Measurements from ENCODE around the gene ZDHHC14.

ZDHHC14 gene

GRCh38 chr6:157520596-157521361 is 139.8 kb downstream of the ZDHHC14 start:
- no peak for DNase-seq

- DNase-seq, result no peak
Measured at GRCh38 chr6:157521362-157522335, 140.7 kb downstream of the ZDHHC14 start.

DNA sequence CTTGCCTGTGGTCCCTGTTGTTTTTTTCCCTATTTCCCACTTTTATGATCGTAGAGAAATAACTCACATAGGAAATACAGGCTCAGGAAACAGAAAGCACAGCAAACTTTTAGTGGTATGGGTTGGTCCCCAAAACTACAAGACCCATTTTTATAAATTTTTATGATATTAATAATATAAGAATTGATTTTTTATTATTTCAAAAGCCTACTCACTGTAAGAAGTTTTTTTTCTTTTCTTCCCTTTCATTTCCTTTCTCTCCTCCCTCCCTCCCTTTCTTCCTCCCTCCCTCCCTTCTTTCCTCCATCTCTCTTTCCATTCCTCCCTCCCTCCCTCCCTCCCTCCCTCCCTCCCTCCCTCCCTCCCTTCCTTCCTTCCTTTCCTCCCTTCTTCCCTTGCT is 141.5 kb downstream of the ZDHHC14 start:
- DNase-seq, result no peak

DNA sequence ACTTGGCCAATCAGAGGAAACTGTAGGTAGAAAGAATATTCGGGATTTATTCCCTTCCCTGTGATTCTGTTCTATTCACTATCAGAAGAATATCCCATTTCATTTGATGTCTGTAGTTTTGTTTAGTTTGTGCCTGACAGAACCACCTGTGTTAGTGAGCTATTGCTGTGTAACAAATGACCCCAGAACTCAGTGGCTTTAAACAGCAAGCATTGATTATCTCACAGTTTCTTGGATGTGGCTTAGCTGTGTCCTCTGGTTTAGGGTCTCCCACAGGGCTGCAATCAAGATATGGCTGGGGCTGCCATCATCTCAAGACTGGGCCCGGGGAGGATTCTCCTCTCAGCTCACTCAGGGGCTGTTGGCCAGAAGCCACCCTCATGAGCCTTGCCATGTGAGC is 143.7 kb downstream of the ZDHHC14 start:
- DNase-seq, result no peak

DNA sequence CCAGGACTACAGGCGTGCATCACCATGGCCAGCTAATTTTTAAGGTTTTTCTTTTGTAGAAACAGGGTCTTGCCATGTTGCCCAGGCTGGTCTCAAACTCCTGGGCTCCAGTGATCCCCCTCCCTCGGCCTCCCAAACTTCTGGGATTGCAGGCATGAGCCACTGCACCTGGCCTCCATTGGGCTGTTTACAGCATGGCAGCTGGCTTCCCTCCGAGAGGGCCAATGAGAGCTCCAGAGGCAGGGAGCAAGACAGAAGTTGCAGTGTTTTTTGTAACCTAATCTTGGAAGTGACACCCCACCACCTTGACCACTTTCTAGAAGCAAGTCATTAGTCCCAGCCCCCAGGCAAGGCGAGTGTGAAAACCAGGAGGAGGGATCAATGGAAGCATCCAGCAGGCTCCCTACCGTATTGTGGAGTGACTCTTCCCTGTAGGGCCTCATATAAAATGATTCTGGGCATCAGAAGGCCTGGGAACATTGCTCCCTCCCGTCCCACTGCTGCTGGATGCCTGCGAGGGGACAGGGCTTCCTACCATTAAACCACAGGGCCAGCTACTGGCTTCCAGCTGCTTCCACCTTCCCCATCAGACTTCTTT is 144.4 kb downstream of the ZDHHC14 start:
- no peak for DNase-seq

- no peak for DNase-seq
Measured at GRCh38 chr6:157525918-157526425, 145.0 kb downstream of the ZDHHC14 start.

- no peak for DNase-seq
Measured at GRCh38 chr6:157527471-157527907, 146.5 kb downstream of the ZDHHC14 start.

- no peak for DNase-seq
Measured at GRCh38 chr6:157528931-157529653, 148.1 kb downstream of the ZDHHC14 start.

DNA sequence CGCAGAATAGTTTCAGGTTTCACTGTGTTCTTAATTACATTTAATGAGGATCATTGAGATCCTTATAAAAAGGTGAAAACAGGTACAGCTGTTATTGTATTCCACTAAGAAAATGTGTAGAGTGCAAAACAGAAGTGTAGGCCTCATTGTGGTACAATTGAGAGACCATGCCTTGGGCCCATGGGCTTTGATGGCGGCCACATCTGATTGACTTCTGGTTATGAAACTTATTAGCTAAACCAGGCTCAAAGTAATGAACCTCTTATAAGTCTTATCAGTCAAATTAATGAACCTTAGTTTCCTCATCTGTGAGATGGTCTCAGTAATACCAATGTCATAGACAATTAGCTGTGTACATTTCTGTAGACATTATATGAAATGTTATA is 148.7 kb downstream of the ZDHHC14 start:
- DNase-seq, result no peak

GRCh38 chr6:157530126-157530525 is 149.1 kb downstream of the ZDHHC14 start:
- DNase-seq, result no peak

DNA sequence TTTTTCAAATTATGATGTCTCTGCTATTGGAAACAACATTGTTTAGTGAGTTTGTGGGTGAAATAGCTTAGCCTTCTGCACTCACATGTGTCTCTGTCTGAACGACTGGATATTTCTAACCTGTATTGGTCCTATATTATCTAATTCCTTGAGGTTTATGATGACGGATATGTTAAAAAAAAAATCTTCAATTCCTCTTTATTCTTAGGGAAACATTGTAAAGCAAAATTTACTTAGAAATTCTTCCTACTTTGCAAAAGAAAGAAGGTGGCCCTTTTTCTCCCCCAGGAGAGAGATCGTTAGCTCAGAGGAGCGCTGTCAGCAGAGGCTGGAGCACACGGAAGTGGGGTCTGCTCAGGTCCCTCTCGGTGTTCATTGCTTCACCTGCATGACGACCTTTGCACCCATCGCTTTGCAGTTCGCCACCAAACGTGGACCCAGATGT is 149.8 kb downstream of the ZDHHC14 start:
- DNase-seq, result no peak

DNA sequence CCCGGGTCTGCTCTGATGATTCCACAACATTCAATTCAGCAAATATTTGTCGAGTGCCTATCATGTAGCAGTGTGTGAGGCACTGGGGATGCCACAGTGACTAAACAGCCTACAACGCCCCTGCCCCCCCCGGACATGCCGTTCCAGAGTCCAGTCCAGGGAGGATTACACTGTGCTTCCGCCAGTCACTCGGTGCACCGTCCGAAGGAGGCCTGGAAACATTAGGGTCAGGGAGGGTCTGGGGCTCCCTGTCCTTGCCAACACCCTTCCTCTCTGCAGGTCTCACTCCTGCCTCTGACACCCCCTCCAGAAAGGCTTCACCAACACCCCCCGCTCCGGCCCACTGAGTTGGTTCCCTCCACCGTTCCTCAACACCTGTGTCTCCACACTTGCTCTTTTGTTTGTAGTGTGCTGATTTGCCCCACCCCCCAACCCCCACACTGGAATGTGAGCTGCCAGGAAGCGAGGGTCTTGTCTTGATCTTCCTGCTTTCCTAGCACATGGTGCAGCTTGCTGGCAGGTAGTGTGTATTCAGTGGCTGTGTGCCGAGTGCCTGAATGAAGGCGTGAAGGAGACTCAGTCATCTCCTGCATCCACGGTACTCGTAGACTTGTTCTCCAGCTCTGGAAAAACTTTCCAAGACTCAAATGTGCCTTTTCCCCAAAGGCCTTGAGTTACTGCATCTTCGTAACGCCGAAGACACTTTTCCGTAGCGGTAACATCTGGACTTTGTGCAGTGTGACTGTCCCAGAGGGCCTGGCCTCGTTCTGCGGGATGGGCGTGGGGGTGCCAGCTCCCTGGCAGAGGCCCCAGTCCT is 150.4 kb downstream of the ZDHHC14 start:
- no peak for DNase-seq

GRCh38 chr6:157531986-157532365 is 151.0 kb downstream of the ZDHHC14 start:
- DNase-seq, result no peak

DNA sequence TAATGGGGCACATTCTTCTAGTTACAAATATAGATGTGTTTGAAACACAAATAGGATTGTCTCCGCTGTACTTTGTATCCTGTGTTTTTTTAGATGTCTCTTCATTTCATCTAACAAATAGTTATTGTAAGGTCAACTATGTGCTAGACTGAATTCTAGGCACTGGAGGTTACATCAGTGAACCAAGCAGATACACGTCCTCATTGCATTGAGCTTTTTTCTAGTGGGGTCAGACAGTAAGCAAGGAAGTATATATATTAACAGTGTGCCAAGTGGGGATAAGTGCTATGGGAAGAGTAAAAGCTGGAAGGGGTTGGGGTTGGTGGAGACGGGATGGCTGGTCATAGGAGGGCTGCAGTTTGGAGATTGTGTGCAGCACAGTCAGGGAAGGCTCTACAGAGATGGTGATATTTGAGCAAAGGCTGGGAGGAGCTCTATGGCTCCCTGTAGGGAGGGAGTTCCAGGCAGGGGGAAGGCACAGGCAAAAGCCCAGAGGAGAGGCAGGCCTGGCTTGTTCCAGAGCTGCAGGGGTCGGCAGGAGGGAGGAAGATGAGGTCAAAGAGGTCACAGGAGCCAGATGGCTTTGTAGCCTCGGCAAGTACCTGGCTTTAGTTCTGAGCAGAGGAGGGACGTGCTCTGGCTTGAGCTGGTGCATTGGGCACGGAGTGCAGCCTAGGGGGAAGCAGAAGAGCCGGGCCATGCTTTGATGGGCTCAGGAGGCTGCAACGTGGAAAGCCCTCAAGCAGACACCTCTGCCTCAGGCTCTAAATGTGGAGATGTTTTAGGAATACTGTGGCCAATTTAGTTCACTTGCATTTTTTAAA is 152.3 kb downstream of the ZDHHC14 start:
- DNase-seq, result no peak

DNA sequence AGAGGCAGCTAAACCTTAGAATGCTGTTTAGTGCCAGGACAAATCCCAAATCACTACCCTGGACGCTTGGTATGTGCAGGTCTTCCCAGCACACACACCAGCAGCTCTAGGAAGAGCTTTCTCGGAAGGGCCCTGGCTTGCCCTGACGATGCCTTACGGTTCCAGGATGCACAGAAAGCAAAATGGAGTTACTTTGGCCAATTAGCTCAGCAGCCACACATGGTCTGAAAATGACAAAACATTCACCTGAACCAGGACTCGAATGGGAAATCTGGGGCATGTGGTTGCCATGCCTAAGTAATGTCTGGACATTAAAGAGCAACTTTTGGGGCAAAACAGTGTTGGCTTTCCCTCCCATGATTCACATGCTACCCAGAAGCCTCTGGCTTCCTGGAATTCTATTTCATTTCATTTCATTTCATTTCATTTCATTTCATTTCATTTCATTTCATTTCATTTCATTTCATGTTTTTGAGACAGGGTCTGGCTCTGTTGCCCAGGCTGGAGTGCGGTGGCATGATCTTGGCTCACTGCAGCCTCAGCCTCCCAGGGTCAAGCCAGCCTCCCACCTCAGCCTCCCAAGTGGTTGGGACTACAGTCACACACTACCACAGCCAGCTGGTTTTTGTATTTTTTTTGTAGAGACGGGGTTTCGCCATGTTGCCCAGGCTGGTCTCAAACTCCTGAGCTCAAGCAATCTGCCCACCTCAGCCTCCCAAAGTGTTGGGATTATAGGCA is 153.3 kb downstream of the ZDHHC14 start:
- DNase-seq, result no peak

DNA sequence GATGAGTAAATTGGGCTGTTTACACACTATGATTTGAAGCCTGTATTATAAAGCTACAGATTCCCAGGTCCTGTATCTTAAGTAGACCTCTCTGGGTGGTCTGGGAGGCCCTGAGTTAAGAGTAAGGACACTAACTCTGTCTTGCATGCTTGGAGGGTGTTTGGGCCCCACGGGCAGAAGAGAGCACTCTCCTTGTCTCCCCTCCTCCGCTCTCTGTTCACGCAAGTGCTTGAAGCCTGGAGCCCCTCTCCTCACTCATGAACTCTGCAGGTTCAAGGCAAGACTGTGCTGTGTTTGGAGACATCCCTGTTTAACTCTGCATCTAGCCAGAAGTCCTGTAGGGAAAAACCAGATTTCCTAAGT is 154.0 kb downstream of the ZDHHC14 start:
- no peak for DNase-seq

DNA sequence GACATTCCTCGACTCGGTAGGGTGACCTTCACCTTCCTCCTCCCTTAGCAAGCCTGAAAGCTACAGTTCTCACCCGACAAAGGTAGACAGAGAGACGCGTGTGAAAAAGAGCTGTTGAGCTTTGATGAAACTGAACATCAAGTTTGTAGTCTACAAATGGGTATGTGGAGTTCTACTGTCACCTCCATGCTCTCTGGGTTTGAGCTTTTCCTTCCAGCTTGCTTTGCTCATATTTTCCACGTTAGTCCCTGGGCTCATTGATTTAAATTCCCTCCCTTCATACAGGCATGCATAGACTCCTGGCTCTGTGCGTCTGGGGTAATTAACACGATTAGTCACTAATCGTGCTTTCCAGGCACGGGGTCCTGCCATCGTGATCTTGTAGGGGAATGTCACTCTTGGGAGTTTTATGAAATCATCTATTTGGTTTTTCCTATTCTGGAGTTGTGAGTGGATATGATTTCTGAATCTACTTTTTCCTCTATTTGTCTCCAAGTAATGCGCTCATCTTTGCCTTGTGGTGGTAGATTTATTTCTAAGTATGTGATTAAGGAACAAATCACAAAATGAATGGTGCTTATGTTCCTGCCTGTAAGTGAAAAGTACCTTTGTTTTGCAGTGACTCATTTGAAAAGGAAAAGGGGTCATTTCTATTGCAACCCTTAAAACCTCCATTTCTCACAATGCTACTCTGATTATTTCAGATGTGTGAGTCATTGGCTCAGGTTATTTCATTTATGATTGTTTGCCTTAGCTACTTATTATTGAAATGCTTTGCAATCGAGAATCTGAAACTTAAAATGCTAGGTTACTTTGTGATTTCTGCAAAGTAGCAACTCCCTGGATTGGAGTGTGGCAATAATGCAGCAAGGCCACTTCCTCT is 154.6 kb downstream of the ZDHHC14 start:
- DNase-seq, result no peak

GRCh38 chr6:157536223-157536545 is 155.2 kb downstream of the ZDHHC14 start:
- no peak for DNase-seq

DNA sequence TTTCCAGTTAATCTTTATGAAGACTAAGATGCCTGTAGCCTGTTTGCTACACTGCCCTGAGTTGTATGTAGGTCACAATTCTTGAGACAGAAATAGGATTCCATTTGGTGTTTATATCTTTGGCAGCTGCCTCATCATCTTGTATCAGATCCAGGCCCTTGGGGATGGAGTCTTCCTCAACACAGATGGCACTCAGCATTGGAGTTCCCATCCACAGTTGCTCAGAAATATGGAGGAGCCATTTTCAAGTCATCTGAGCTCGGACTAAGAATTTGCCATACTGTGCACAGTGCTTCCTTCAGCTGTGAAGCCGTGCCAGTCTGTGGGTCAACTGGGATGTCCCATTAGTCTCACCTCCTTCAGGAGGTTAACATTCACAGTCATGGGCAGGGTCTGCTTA is 156.6 kb downstream of the ZDHHC14 start:
- DNase-seq, result no peak

All from GOT3 (cell line).